Daoy (cell line): ENCODE measurements around the gene SPOCK1. TPM values are rescaled to one million over a fixed set of nuclear protein-coding genes. Genes with fewer than 3 reads are reported as not detected.
A peak's percentile ranks its signal among the peaks of the same experiment; 100 is the strongest.
"Not testable (repeated sequence)": the region's sequence is repeated elsewhere in the genome, so short reads cannot be mapped to it uniquely, and the experiment has no call there.

Experiments
- DNase-seq: peaks from one replicate; pipeline ENCODE4 v3.0.0-alpha.2; 2015; ENCODE audit warnings: low read depth
- total RNA-seq: library from RNA; depleted of rRNA; stranded (reverse); fragments of >200 nt; shearing (Covaris generic); gene quantifications from 2 replicates; pipeline ENCODE4 v1.2.3, GENCODE V29; 2014

Gene SPOCK1
- total RNA-seq, 1 experiment from 2014 or later: 61.0 TPM

- peak; percentile 81 for DNase-seq
Observed at GRCh38 chr5:137395011-137395755, 103.9 kb downstream of the SPOCK1 start.

GRCh38 chr5:137394380-137394779 lies 104.7 kb downstream of the SPOCK1 start:
- no peak for DNase-seq

GRCh38 chr5:137393196-137393993 lies 105.7 kb downstream of the SPOCK1 start:
- no peak for DNase-seq

- DNase-seq: peak; percentile 11
Observed at GRCh38 chr5:137392261-137392660, 106.9 kb downstream of the SPOCK1 start.

GRCh38 chr5:137391044-137391443 lies 108.1 kb downstream of the SPOCK1 start:
- not testable (repeated sequence) for DNase-seq

- no peak for DNase-seq
Observed at GRCh38 chr5:137389042-137389441, 110.1 kb downstream of the SPOCK1 start.

- DNase-seq: no peak
Observed at GRCh38 chr5:137385064-137385463, 114.1 kb downstream of the SPOCK1 start.

- DNase-seq: no peak
Observed at GRCh38 chr5:137383909-137384308, 115.2 kb downstream of the SPOCK1 start.

GRCh38 chr5:137381555-137381954 lies 117.6 kb downstream of the SPOCK1 start:
- DNase-seq: no peak

GRCh38 chr5:137379555-137380286 lies 119.4 kb downstream of the SPOCK1 start:
- DNase-seq: no peak

GRCh38 chr5:137375741-137376526 lies 123.2 kb downstream of the SPOCK1 start:
- DNase-seq: no peak

- DNase-seq: no peak
Observed at GRCh38 chr5:137374110-137374714, 124.9 kb downstream of the SPOCK1 start.

GRCh38 chr5:137372773-137373160 lies 126.4 kb downstream of the SPOCK1 start:
- peak; percentile 35 for DNase-seq

- DNase-seq: no peak
Observed at GRCh38 chr5:137372016-137372772, 126.9 kb downstream of the SPOCK1 start.

GRCh38 chr5:137370096-137371071 lies 128.7 kb downstream of the SPOCK1 start:
- peak; percentile 68 for DNase-seq

- no peak for DNase-seq
Observed at GRCh38 chr5:137368651-137369050, 130.5 kb downstream of the SPOCK1 start.

GRCh38 chr5:137367951-137368350 lies 131.2 kb downstream of the SPOCK1 start:
- DNase-seq: peak; percentile 34

- DNase-seq: no peak
Observed at GRCh38 chr5:137366526-137366925, 132.6 kb downstream of the SPOCK1 start.
